ENCODE results near the gene MALSU1.
"Not testable (repeated sequence)": the region's sequence is repeated elsewhere in the genome, so short reads cannot be mapped to it uniquely, and the experiment has no call there.

MALSU1 gene

DNA sequence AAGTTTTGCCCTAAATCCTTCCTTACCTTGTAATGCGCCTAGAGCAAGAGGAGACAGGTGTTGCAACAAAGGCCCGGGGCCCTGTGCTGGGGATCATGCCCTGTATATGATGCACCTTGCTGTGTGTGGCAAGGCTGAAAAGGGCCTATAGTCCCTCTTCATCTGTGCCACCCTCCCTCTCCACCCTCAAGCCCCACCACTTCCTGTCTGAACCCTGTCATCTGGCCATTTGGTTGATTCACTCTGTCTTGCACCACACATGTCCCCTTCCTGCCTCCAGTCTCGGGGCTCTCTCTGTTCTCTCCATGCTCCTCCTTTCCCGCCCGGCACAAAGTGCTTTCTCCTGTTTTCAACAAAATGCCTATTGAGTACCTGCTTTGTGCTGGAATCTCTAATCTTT is 11.5 kb upstream of the MALSU1 start:
- DNase-seq = no peak

GRCh38 chr7:23290993-23291392 is 8.1 kb upstream of the MALSU1 start:
- no peak for DNase-seq

DNA sequence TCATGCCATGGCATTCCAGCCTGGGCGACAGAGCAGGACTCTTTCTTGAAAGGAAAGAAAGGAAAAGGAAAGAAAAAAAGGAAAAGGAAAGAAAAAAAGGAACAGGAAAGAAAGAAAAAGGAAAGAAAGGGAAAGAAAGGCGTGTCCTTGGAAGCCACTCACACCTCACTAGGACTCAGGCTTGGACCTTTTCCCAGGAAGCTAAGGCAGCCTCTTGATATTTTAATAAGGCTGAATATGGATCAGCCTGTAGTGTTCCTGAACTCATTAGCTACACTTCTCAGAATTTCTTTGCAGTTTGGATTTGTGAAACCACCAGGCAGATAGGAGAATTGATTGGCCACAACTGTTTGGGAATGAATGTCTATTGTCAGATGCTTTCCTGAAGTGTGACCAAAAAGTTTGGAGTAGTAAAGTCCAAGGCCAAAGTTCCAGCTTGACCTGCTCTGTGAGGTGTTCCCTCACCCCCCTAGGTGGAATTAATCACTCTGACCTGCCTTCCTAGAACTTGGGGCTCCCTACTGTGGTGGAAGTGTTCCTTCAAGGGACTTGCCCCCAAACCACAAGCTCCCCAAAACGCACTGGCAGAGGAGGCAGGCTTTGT is 7.1 kb upstream of the MALSU1 start:
- no peak for DNase-seq

DNA sequence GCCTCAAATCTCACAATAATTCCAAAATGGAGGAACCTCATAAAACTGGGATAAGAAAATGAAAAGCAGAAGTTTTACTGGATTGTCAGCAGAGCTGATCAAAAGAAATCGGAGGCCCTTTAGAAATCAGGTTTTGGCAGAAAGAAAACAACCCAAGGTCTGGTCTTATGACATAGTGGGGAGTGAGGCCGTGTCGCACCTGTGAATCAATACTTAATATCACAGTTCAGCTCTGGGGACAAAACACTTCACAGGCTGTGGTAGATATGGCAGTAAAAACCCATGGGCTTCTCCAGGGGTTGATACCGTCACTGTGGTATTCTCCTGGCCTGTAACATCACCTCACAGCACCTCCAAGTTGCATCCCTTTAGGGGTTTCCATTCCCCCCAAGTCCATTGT is 6.5 kb upstream of the MALSU1 start:
- DNase-seq = no peak

GRCh38 chr7:23293500-23294073 is 5.6 kb upstream of the MALSU1 start:
- DNase-seq = no peak

DNA sequence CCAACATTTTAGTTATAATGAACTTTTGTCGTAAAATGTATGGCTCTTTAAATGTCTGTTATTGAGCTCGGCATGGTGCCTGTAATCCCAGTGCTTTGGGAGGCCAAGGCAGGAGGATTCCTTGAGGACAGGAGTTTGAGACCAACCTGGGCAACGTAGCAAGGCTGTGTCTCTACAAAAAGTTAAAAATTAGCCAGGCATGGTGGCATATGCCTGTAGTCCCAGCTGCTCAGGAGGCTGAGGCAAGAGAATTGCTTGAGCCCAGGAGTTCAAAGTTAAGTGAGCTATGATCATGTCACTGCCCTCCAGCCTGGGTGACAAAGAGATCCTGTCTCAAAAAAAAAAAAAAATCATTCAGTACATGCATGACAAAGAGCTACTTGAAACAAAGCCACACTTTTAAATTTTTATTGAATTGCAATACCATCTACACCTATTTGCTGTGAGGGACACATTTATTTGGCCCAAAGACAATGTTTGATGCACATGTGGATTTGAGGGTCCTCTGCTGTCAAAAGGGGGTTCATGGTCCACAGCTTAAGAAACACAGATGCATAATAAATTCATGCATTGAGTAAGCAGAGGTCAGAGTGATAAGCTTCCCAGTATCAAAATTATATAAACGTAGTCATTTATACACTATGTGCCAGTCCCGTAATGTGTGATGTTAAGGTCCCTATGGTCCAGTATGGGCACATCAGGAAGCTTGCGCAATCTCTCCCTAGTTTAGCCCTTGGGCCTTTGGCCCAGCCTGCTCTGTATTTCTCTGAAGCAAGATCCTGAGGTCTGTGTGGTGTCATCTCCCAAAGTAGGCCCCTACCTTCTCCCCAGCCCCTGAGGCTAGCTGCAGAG is 4.4 kb upstream of the MALSU1 start:
- DNase-seq = no peak

- no peak for DNase-seq
Measured at GRCh38 chr7:23295401-23295697, 3.8 kb upstream of the MALSU1 start.

DNA sequence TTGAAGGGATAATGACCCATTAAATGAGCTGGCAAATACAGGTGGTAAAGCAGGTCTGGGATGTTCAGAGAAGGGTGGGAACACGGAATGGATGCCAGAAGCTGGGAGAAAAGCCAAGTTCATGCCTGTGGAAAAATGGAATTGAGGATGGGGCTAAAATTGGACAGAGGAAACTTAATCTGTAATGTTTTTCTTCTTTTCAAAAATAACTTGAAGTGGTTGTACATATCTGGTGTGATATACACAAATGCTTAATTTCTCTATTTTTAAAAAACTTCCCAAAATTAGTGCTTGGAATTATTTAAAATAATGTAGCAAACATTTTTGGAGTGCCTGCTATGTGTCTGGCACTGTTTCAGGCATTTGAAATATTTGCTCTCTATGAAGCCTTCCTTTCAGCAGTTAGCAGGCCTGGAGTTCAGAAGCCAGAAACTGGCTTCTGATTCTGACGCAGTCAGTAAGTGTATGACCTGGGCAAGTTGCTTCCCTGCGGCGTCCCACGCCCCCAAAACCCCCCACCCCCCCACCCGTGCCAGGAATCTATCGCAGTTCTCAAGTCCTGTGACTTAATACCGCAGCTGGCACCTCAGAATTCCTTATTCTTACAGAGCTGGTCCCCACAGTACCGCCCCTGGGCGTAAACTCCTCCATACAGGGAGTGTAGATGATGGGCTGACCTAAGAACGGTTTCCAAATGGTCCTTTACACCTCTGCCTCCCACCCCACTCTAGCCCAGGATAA is 828 bp upstream of the MALSU1 start:
- no peak for DNase-seq

DNA sequence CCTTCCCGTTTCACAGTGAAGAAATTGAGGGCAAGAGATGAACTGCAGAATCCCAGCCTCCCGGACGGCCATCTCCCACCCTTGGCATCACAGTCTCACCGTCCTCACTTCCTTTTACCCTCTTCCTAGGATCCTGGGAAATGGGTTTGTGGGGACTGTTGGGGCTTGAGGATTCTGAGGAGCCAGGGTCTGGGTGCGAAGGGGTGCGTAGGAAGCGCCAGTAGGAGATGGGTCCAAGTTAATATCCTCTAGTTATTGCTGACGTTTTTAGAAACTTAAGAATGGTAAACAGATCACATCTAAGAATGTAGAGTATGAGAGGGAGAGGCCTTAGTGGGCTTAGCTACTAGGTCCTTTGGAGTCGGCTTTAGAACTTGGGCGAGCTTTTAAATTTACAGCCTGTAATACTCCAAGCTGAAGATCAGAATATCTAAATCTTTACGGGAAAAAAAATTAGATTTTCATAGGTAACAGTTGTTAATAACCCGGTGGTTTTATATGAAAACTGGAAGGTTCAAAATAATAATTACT is 696 bp downstream of the MALSU1 start:
- no peak for DNase-seq

DNA sequence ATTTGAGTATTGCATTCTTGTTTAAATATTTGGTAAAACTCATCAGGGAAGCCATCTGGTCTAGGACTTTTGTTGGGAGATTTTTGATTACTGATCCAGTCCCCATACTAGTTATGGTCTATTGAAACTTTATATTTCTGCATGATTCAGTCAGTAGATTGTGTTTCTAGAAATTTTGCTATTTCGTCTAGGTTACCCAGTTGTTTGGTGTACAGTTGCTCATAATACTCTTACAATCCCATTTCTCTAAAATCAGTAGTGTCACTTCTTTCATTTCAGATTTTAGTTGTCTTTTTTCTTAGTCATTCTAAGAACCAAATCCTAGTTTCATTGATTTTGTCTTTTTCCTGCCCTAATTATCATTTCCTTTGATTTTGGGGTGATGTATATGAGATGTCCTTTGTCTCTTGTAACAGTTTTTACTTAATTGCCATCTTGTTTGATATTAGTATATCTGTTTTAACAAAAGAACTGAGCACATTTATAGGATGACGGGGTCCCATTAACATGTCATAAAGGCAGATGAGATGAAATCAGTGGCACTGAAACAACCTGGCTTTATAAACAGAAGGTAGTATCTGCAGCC is 7.9 kb downstream of the MALSU1 start:
- DNase-seq = no peak

- DNase-seq = no peak
Measured at GRCh38 chr7:23308754-23309153, 9.6 kb downstream of the MALSU1 start.

DNA sequence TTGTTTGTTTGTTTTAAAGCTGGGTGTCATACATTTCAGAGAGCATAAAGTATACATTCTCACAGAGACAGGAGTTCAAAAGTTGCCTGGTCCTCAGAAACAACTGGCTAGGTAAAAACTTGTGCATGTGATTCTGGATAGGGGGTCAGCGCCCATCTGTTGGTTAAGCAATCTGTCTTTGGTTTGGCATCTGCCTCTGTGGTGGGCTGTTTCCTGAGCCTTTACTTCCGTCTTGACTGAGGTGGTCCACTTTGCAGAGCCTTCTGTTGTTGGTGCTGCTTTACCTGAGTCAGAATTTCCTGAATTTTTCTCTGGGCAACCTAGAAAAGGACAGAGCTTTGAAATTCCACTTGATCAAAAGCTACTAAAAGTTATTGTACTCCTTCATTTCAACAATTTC is 13.0 kb downstream of the MALSU1 start:
- not testable (repeated sequence) for DNase-seq

GRCh38 chr7:23315366-23315765 is 16.2 kb downstream of the MALSU1 start:
- no peak for DNase-seq

GRCh38 chr7:23331132-23331531 is 32.0 kb downstream of the MALSU1 start:
- DNase-seq = no peak

DNA sequence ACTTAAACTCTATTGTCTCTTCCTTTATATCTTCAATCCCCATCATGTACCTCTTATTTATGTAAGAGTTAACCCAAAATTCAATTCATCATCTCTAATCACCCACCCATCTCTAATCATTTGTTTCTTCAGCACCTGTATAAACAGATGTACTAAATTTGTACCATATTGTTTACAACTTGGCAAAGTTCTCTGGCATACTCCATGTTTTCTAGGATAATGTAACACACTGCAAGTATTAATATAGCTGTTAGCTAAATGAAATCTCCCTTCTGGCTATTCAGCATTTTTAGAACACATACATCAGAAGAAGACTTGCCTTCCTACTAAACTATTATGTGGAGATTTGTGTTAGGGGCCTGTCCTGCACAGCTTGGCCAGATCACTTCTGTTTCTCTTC is 33.1 kb downstream of the MALSU1 start:
- DNase-seq = no peak

DNA sequence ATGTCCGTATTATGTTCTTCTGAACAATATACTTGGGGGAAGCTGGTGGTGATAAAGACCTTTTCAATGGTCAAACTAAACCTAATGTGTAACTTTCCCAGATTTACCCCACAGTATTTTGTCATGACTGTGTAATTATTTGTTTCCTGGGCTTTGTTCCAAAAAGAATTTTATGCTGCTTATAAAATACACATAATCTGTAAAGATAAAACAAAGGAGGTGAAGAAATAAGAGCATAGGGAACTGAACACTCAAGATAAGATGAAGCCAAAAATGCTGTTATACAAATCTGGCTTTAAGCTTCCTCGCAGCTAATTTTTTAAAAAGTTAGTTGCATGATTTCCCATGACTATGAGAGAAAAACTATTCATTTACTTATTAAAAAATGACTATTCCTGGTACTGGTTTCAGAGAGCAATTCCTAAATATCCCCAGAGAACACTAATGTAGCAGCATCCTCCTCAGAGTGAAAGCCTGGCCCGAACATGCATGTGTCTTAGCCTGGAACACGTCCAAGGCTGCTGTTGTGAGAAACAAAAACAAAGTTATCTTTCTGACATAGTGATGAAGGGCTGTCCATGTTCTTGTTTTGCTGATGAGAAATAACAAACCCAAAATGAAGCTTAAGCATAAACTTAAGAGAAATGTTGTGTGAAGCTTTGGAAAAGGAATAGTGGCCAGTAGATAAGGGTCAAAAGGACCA is 33.9 kb downstream of the MALSU1 start:
- no peak for DNase-seq

DNA sequence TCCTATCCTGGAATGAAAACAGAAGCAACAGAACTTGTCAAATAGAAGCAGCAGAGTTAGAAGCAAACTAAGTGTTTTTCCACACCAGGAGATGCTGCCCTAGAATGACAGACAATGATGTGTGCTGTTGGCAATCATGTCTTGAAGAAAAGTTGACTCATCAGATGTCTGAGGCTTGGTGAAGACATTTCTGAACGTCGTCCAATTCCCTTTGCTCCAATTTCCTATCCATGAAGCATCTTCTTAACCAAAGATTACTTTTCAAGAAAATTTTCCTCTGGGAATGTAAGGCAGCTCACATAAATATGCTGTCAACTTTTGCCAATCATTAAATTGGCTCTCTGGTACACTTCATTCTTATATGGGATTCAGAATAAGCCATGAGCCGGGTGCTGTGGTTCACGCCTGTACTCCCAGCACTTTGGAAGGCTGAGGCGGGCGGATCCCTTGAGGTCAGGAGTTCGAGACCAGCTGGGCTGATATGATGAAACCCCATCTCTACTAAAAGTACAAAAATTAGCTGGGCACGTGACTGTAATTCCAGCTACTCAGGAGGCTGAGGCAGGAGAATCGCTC is 34.6 kb downstream of the MALSU1 start:
- no peak for DNase-seq

GRCh38 chr7:23334482-23335056 is 35.4 kb downstream of the MALSU1 start:
- DNase-seq = no peak

- DNase-seq = no peak
Measured at GRCh38 chr7:23335136-23335535, 36.0 kb downstream of the MALSU1 start.

DNA sequence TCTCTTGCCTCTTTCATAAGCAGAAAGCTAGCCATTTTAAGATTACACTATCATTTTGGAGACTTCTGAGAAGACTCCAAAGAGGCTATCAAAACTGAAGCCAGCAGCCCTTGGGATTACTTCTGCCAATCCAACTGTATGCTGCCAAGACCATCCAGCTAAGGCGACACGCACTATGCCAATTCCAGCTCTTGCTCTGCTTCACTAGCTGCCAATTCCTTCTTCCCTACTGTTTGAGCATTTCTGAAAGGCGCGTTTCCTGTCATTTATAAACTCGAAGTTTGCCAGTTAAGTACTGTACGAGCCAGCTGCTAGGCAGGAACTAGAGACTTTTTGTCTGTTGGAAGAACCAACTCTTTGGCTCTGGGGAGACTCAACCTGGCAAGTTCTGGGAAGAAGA is 36.5 kb downstream of the MALSU1 start:
- no peak for DNase-seq

DNA sequence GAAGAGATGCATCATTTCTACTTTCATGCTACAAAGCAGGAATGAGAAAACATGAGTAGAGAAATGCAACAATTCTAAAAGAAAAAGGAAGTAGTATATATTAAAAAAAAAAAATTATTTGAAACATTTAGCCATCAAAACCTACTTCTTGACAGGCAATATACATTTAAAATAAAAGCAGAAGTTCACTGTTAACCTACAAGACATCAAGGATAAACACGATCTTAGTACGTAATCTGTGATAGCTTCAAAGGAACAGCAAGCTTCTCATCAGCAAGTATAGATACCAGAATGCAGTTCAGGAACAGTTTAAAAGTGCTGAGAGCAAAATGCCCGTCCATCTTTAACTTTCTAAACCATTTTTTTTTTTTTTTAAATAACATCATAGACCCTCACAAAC is 36.9 kb downstream of the MALSU1 start:
- no peak for DNase-seq

- DNase-seq = no peak
Measured at GRCh38 chr7:23336799-23337283, 37.7 kb downstream of the MALSU1 start.

All from activated CD4-positive, alpha-beta T cell treated with anti-CD3 and anti-CD28 coated beads for 1 hour (primary cell).